ENCODE results near the gene CDK11A. TPM values are rescaled to one million over a fixed set of nuclear protein-coding genes. Genes with fewer than 3 reads are reported as not detected.
"Not testable (repeated sequence)": the region's sequence is repeated elsewhere in the genome, so short reads cannot be mapped to it uniquely, and the experiment has no call there.

CDK11A gene
- total RNA-seq, 1 experiment from 2014 or later: 3.7 TPM

DNA sequence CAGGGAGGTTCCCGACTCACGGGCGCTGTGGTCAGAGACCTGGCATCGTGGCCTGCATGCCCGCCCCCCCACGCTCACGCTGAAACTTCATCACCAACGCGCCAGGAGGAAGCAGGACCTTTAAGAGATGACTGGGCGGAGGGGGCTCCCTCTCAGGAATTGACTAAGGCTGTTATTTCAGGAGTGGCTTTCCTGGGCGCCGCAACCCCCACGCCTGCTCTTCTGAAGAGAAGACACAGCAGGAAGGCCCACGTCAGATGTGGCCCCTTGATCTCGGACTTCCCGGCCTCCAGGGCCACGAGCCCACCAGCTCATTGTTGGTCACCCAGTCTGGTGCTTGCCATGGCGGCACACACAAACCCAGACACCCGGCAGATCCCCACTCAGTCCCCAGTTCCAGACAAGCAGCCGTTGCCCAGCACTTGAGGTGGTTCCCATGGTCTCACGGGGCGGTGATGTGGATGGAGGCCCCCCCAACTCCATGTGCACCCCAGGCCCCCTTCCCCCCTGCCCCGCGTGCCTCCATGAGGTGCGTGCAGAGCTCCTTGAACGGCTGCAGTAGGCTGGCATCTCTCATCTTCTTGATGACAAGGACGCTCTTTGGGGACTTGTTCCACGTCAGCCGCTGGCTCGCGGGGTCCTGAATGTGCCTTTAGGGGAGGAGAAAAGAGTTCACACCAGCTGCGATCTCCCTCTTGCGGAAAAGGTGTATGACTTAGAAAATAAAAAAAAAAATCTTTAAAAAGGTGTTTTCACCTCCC is 32.7 kb upstream of the CDK11A start:
- in situ Hi-C loops (cut with HindIII; ENCODE audit: low pct_unique_long_range_greater_than_20kb, low sequenced_read_pairs): no loop called here
- no peak for DNase-seq (ENCODE audit: low read depth)

DNA sequence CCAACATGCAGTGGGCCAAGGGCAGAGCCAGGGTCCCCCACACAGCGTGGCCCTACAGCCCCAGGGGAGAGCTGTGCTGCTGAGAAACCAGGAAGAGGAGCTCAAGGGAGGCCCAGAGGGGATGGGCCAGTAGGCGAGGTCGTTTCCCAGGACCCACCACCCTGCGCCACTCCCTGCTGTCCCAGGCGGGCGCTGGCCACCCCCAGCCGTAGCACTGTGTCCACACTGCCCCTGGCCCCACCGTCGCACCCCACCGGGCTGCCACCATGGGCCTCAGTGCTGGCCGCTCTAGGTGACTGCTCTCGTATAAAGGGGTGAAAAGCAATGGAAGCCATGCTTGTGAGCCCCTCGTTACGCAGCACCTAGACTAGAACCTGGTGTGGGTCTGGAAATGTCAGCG is 31.7 kb upstream of the CDK11A start:
- in situ Hi-C loops (cut with HindIII; ENCODE audit: low pct_unique_long_range_greater_than_20kb, low sequenced_read_pairs): no loop called here
- DNase-seq (ENCODE audit: low read depth): no peak

DNA sequence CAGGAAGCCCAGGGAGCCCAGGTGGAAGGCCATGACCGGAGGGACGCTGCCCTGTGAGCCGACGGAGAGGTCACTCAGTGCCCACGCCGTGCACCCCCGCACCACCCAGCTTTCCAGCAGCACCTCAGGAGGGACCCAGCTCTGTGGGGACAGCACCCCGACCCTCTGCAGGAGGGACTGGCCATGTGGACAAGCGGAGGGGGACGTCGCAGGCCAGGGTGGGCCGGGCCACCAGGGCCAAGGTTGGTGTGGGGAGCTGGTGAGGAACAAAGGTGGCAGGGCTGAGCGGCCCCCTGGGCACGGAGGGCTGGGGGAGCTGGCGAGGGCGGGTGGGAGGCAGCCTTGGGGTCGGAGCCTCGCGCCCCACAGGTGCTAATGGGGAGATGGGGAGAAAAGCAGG is 31.3 kb upstream of the CDK11A start:
- in situ Hi-C loops (cut with HindIII; ENCODE audit: low pct_unique_long_range_greater_than_20kb, low sequenced_read_pairs): no loop called here
- no peak for DNase-seq (ENCODE audit: low read depth)

- no peak for DNase-seq (ENCODE audit: low read depth)
- in situ Hi-C loops (cut with HindIII; ENCODE audit: low pct_unique_long_range_greater_than_20kb, low sequenced_read_pairs): no loop called here
These were observed 30.1 kb upstream of the CDK11A start for GRCh38 chr1:1754051-1754815.

DNA sequence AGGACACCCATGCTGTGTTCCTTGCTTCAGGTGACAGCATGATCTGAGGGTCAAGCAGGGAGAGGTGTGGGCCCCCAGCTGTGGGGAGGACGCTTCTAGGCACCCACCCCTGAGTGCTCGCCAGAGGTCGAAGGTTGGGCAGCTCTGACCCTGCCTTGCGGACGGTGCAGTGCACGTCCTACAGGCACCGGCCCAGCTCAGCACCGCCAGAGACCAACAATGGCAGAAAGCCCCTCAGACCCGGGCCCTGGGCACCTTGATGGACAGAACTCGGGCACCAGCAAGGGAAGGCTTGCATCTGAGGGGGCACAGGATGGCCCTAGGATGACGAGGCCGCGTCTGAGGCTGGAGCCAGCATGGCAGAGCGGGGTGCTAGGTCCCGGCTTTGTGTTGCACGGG is 29.4 kb upstream of the CDK11A start:
- DNase-seq (ENCODE audit: low read depth): no peak
- in situ Hi-C loops (cut with HindIII; ENCODE audit: low pct_unique_long_range_greater_than_20kb, low sequenced_read_pairs): no loop called here

DNA sequence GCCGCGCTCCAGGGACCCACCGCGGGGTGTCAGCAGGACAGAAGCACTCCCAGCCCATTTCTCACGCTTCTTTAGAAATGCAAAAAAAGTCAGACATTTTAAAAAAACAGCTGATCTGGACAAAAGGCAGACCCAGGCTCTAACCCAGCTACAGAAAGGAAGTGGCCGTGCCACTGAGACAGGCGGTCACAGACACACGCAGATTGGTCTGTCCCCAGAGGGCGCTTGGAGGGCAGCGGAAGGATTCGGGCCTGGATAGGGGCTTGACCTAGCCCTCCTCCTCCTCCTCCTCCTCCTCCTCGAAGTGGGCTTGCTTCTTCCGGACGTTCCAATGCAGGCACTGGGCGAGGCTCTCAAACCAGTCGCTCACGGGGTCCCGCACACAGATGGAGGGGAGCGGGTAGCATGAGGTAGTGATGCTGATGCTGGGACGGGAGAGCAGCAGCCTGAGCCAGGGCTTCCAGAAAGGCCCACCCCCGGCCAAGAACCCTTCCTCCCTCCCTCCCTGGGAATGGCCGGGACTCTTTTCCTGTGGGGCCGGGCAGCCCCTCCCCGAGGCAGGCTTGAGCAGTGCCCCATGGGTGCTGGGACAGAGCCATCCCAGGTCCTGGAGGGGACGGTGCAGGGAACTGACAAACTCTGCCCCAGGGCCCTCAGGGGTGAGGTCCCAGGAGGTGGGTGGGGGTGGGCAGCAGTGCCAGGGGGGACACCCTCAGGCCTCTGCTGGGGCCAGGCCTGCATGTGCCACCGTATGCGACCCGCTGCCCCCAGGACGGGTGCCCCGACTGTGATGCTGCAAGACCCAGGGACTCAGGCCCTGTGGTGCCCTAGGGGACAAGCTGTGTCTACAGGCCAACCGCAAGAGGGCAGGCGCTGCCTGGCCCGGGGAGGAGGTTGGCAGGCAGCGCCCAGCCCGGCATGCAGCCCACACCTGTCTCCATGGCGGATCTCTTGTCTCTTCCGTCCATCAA is 28.8 kb upstream of the CDK11A start:
- no peak for DNase-seq (ENCODE audit: low read depth)
- in situ Hi-C loops (cut with HindIII; ENCODE audit: low pct_unique_long_range_greater_than_20kb, low sequenced_read_pairs): no loop called here

DNA sequence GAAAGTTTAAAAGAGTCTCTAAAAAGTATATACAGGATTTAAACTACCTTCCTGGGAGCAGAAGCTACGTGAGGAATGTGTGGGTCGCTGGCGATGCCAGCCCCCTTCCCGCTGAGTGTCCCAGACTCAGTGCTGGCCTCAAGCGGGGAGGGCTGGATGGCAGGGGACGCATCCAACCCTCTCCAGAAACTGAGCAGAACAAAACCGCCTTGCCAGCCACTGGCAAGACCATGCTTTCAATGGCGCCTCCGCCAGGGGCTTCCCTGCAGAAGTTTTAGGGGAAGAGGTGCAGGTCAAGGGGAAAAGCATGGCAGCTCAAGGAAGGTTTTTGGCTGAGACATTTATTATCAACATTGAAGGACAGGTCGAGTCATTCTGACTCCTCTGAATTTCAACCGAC is 28.0 kb upstream of the CDK11A start:
- in situ Hi-C loops (cut with HindIII; ENCODE audit: low pct_unique_long_range_greater_than_20kb, low sequenced_read_pairs): no loop called here
- no peak for DNase-seq (ENCODE audit: low read depth)

GRCh38 chr1:1749941-1750340 is 25.8 kb upstream of the CDK11A start:
- in situ Hi-C loops (cut with HindIII; ENCODE audit: low pct_unique_long_range_greater_than_20kb, low sequenced_read_pairs); DNase-seq (ENCODE audit: low read depth): not testable (repeated sequence)

DNA sequence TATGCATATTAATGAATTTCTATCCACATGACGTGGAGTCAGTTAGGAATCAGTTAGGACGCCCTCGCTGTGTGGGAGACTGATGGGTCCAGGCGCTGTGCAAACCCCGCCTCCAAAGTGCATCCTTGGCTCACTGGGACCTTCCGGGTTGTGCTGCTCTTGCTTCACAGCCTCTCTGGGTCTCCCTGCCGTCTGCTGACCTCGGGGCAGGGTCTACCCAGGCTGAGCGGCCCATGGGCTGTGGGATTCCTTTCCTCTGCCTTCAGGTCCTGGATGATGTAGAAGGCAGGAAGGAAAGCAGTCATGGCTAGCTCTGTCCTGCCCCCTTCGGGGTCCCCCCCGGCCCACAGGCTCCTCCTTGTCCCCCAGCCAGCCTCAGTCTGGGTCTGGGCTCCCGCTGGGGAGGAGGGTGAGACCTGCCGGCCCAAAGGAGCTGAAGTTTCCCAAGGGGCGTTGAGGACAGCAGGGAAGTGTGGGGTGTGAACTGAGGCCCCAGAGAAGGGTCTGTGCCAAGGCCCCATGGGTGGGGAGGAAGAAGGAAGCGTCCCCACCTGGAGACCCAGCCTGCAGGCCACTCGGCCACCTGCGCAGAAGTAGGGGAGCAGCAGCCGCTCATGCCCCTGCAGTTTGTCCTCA is 24.6 kb upstream of the CDK11A start:
- in situ Hi-C loops (cut with HindIII; ENCODE audit: low pct_unique_long_range_greater_than_20kb, low sequenced_read_pairs): no loop called here
- no peak for DNase-seq (ENCODE audit: low read depth)

DNA sequence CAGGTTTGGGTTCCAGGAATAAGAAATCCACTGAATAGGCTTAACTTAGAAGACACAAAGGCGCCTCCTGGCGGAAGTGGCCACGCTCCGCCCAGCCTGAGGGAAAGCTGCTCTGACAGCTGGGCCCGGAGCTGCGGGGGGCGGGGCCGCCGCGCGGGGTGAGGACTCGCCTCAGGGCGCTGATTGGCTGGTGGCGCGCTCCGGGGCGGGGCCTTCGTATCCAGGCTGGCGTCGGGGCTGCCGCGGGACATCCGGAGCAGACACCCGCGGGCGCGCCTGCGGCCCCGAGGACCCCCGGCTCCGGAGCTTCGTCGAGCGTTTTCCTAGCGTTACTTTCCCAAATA is 22.4 kb upstream of the CDK11A start:
- DNase-seq (ENCODE audit: low read depth); in situ Hi-C loops (cut with HindIII; ENCODE audit: low pct_unique_long_range_greater_than_20kb, low sequenced_read_pairs): not testable (repeated sequence)

GRCh38 chr1:1745651-1746565 is 21.8 kb upstream of the CDK11A start:
- in situ Hi-C loops (cut with HindIII; ENCODE audit: low pct_unique_long_range_greater_than_20kb, low sequenced_read_pairs): not testable (repeated sequence)
- DNase-seq (ENCODE audit: low read depth): peak; percentile 89

GRCh38 chr1:1742529-1742928 is 18.4 kb upstream of the CDK11A start:
- DNase-seq (ENCODE audit: low read depth); in situ Hi-C loops (cut with HindIII; ENCODE audit: low pct_unique_long_range_greater_than_20kb, low sequenced_read_pairs): not testable (repeated sequence)

- in situ Hi-C loops (cut with HindIII; ENCODE audit: low pct_unique_long_range_greater_than_20kb, low sequenced_read_pairs): not testable (repeated sequence)
- DNase-seq (ENCODE audit: low read depth): peak; percentile 82
These were observed 16.9 kb upstream of the CDK11A start for GRCh38 chr1:1741013-1741412.

DNA sequence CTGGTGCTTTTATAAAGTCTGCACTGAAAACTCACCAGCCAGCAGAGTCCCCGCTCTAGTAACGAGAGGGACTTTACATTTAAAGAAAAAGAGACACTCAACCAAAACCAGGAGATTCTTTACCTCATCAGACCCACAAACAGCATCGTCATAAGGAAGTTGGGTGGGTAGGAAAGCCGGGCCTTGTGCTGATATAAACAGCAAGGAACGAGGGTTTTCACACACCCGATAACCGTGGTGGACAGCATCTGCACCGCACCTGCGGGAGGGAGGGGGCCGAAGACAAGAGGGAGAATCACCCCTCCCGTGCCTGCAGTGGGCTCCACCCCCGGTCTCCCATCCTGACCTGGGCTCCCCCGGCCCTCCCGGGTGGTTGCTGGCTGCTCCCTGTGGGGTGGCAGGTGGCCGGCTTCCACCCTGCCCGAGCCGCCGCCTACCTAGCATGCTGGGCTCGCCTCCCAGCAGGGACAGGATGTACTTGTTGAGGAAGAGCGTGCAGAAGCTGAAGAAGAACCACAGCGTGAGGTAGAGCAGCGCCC is 14.7 kb upstream of the CDK11A start:
- DNase-seq (ENCODE audit: low read depth); in situ Hi-C loops (cut with HindIII; ENCODE audit: low pct_unique_long_range_greater_than_20kb, low sequenced_read_pairs): not testable (repeated sequence)

- in situ Hi-C loops (cut with HindIII; ENCODE audit: low pct_unique_long_range_greater_than_20kb, low sequenced_read_pairs); DNase-seq (ENCODE audit: low read depth): not testable (repeated sequence)
These were observed 13.8 kb upstream of the CDK11A start for GRCh38 chr1:1737675-1738590.

DNA sequence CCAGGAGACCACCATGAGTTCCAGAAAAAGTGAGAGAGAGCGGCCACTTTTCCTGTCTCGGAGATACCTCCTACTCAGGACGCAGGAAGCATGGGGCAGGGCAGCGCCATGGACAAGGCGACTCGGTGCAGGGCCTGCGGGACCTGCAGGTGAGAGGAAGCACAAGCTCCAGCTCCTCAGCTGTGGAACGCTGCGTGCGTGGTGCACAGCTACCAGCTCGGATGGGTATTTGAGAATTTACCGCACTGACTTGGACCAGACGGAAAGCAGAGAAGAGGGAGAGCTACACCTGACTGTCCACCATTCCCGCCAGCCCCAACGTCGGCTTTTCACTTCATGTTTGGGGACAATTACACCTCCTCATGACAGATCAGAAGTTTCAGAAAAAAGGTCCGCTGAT is 8.2 kb upstream of the CDK11A start:
- in situ Hi-C loops (cut with HindIII; ENCODE audit: low pct_unique_long_range_greater_than_20kb, low sequenced_read_pairs): no loop called here
- no peak for DNase-seq (ENCODE audit: low read depth)

Data from Caki2 (cell line).